H1 (cell line): Measurements from ENCODE around the gene TRAPPC5. TPM values are rescaled to one million over a fixed set of nuclear protein-coding genes. Genes with fewer than 3 reads are reported as not detected.

Experiments used
- CTCF ChIA-PET: fragments of 300-600 bp; sonication (Branson Sonifier 250); formaldehyde crosslinking; loops from one replicate; lab custom pipeline; 2021; ENCODE audit not compliant: partially characterized antibody; lab: Charles Lee
- POLR2A ChIA-PET: fragments of 300-600 bp; sonication (Branson Sonifier 250); formaldehyde crosslinking; loops from one replicate; lab custom pipeline; 2021; ENCODE audit warnings: inconsistent platforms; ENCODE audit not compliant: partially characterized antibody; lab: Charles Lee
- DNase-seq, 2 experiments: peaks; one replicate each; pipeline versions ENCODE4 v3.0.0 to v3.0.0-alpha.2; 2010 to 2022; ENCODE audit warnings: low spot score in 2 of 2, low read depth in 1 of 2, mixed read lengths in 1 of 2
- FAIRE-seq: peaks from 2 replicates; lab custom pipeline; 2011; peaks lifted over from hg19 to GRCh38; lab: Jason Lieb, UNC
- H2AFZ ChIP-seq: 2 replicates; pipeline ENCODE4 v1.8.1; 2012; ENCODE audit warnings: low read length, inconsistent platforms
- H2AK5ac ChIP-seq: 2 replicates; pipeline ENCODE4 v1.6.1; 2013; ENCODE audit warnings: low read depth, low read length
- H2BK120ac ChIP-seq: replicated peaks from 2 replicates; pipeline ENCODE3; 2013; ENCODE audit warnings: low read depth, low read length, inconsistent platforms
- H2BK12ac ChIP-seq: 2 replicates; pipeline ENCODE4 v1.6.1; 2013; ENCODE audit warnings: low read depth, low read length
- H2BK15ac ChIP-seq: 2 replicates; pipeline ENCODE4 v1.6.1; 2013; ENCODE audit warnings: low read length
- H2BK20ac ChIP-seq: 2 replicates; pipeline ENCODE4 v1.6.1; 2013; ENCODE audit warnings: low read length
- H2BK5ac ChIP-seq: 2 replicates; pipeline ENCODE4 v1.6.1; 2013; ENCODE audit warnings: low read depth, low read length
- H3K14ac ChIP-seq: 2 replicates; pipeline ENCODE4 v1.6.1; 2013; ENCODE audit warnings: inconsistent platforms; ENCODE audit not compliant: insufficient read length
- H3K18ac ChIP-seq: 2 replicates; pipeline ENCODE4 v1.6.1; 2013; ENCODE audit warnings: low read length; ENCODE audit errors: extremely low read depth
- H3K23ac ChIP-seq: 2 replicates; pipeline ENCODE4 v1.6.1; 2013; ENCODE audit warnings: inconsistent platforms; ENCODE audit not compliant: insufficient read length
- H3K23me2 ChIP-seq: 2 replicates; pipeline ENCODE4 v1.6.1; 2013; ENCODE audit warnings: low read depth, low read length
- H3K27ac ChIP-seq: 2 replicates; pipeline ENCODE4 v1.6.1; 2011; ENCODE audit warnings: low read depth, low read length, inconsistent platforms
- H3K27me3 ChIP-seq, 4 experiments: replicated peaks in 1 of 4; 1 replicate in 1 of 4; 2 replicates in 3 of 4; pipeline versions ENCODE4 v1.6.1 to v1.8.1; 2011 to 2013; ENCODE audit warnings: low read length in 3 of 4, mild to moderate bottlenecking in 3 of 4, inconsistent platforms in 2 of 4, mixed read lengths in 2 of 4, moderate library complexity in 1 of 4; ENCODE audit not compliant: control insufficient read depth in 3 of 4, insufficient read depth in 3 of 4; ENCODE audit errors: extremely low read depth in 1 of 4
- H3K36me3 ChIP-seq, 4 experiments: 2 replicates each; pipeline versions ENCODE4 v1.6.1 to v1.8.1; 2011 to 2013; ENCODE audit warnings: mild to moderate bottlenecking in 4 of 4, low read length in 3 of 4, moderate library complexity in 2 of 4, control low read depth in 1 of 4, inconsistent platforms in 1 of 4; ENCODE audit not compliant: insufficient read depth in 4 of 4, control insufficient read depth in 2 of 4
- H3K4ac ChIP-seq: replicated peaks from 2 replicates; pipeline ENCODE3; 2013; ENCODE audit warnings: low read length, low read depth, mixed read lengths, inconsistent platforms; ENCODE audit not compliant: insufficient read length
- H3K4me1 ChIP-seq, 4 experiments: replicated peaks in 1 of 4; 1 replicate in 1 of 4; 2 replicates in 3 of 4; pipeline versions ENCODE4 v1.6.1 to v1.8.1; 2011 to 2013; ENCODE audit warnings: low read length in 3 of 4, inconsistent platforms in 2 of 4, mixed read lengths in 1 of 4; ENCODE audit not compliant: insufficient read depth in 4 of 4, control insufficient read depth in 3 of 4
- H3K4me2 ChIP-seq, 2 experiments: 2 replicates each; pipeline versions ENCODE4 v1.6.1 to v1.8.1; 2011 to 2013; ENCODE audit warnings: low read depth in 2 of 2, low read length in 2 of 2, control low read depth in 1 of 2, inconsistent platforms in 1 of 2, mild to moderate bottlenecking in 1 of 2; ENCODE audit not compliant: insufficient read depth in 1 of 2
- H3K4me3 ChIP-seq, 4 experiments: fragments of 200-600, 300-600 bp in 1 of 4; sonication (generic), shearing (Covaris generic), sonication (Bioruptor Twin) in 1 of 4; 2 replicates each; pipeline versions ENCODE4 v1.5.1 to v1.8.1; 2011 to 2016; ENCODE audit warnings: low read length in 4 of 4, low read depth in 3 of 4, control low read depth in 2 of 4, inconsistent platforms in 2 of 4, mild to moderate bottlenecking in 2 of 4, mixed read lengths in 1 of 4, moderate library complexity in 1 of 4; ENCODE audit not compliant: insufficient read depth in 2 of 4; ENCODE audit errors: extremely low read depth in 1 of 4
- H3K56ac ChIP-seq: replicated peaks from 2 replicates; pipeline ENCODE3; 2013; ENCODE audit warnings: low read depth, mild to moderate bottlenecking, mixed read lengths, low read length, inconsistent platforms; ENCODE audit not compliant: insufficient read length
- H3K79me1 ChIP-seq: 2 replicates; pipeline ENCODE4 v1.6.1; 2013; ENCODE audit warnings: low read depth, low read length, control low read depth
- H3K79me2 ChIP-seq, 2 experiments: 2 replicates each; pipeline versions ENCODE4 v1.6.1 to v1.8.1; 2012 to 2013; ENCODE audit warnings: low read length in 2 of 2, mild to moderate bottlenecking in 2 of 2, inconsistent platforms in 1 of 2; ENCODE audit not compliant: insufficient read depth in 2 of 2, control insufficient read depth in 1 of 2
- H3K9ac ChIP-seq, 4 experiments: replicated peaks in 1 of 4; 1 replicate in 1 of 4; 2 replicates in 3 of 4; pipeline versions ENCODE4 v1.6.1 to v1.8.1; 2011 to 2013; ENCODE audit warnings: low read depth in 3 of 4, low read length in 3 of 4, control low read depth in 2 of 4, mild to moderate bottlenecking in 2 of 4, moderate library complexity in 2 of 4, inconsistent platforms in 1 of 4; ENCODE audit errors: extremely low read depth in 1 of 4
- H3K9me3 ChIP-seq, 2 experiments: 2 replicates each; pipeline versions ENCODE4 v1.6.1 to v1.8.1; 2012 to 2013; ENCODE audit warnings: mild to moderate bottlenecking in 2 of 2, moderate library complexity in 2 of 2, control low read depth in 1 of 2, inconsistent platforms in 1 of 2, low read depth in 1 of 2, low read length in 1 of 2, mixed read lengths in 1 of 2; ENCODE audit not compliant: insufficient read depth in 2 of 2
- H4K20me1 ChIP-seq, 2 experiments: replicated peaks in 1 of 2; 2 replicates each; pipeline versions ENCODE3 to v1.8.1; 2011 to 2013; ENCODE audit warnings: inconsistent platforms in 2 of 2, low read length in 2 of 2, mild to moderate bottlenecking in 1 of 2; ENCODE audit not compliant: insufficient read depth in 2 of 2, control insufficient read depth in 1 of 2
- H4K5ac ChIP-seq: 2 replicates; pipeline ENCODE4 v1.6.1; 2013; ENCODE audit warnings: low read length, low read depth, mixed read lengths, inconsistent platforms; ENCODE audit not compliant: insufficient read length
- H4K8ac ChIP-seq: 2 replicates; pipeline ENCODE4 v1.8.0; 2013; ENCODE audit warnings: mild to moderate bottlenecking, moderate library complexity, low read length, inconsistent platforms; ENCODE audit not compliant: insufficient read depth; ENCODE audit errors: extremely low read depth
- H4K91ac ChIP-seq: replicated peaks from 2 replicates; pipeline ENCODE3; 2013; ENCODE audit warnings: low read length, mixed read lengths, inconsistent platforms; ENCODE audit not compliant: insufficient read length
- CBX5 ChIP-seq: fragments of 300-800, 300-1000 bp; sonication (generic); IDR thresholded peaks from 2 replicates; pipeline ENCODE4 v1.7.1; 2016; ENCODE audit warnings: antibody characterized with exemption, low read length, low read depth
- CEBPB ChIP-seq: IDR thresholded peaks from 2 replicates; pipeline ENCODE4 v1.6.1; 2012; ENCODE audit warnings: low read depth, low read length
- CTBP2 ChIP-seq: IDR thresholded peaks from 2 replicates; pipeline ENCODE4 v1.7.0; 2011; ENCODE audit warnings: borderline replicate concordance, mild to moderate bottlenecking, moderate library complexity, mixed read lengths, low read length; ENCODE audit not compliant: insufficient read depth, insufficient read length
- EGR1 ChIP-seq: IDR thresholded peaks from 2 replicates; pipeline ENCODE4 v1.6.1; 2011; ENCODE audit warnings: low read depth, low read length, borderline replicate concordance
- EP300 ChIP-seq, 2 experiments: IDR thresholded peaks; 1 replicate in 1 of 2; 2 replicates in 1 of 2; pipeline ENCODE4 v1.6.1; 2011 to 2012; ENCODE audit warnings: low read depth in 2 of 2, low read length in 2 of 2, mild to moderate bottlenecking in 2 of 2, borderline replicate concordance in 1 of 2, inconsistent platforms in 1 of 2, moderate library complexity in 1 of 2
- PHF8 ChIP-seq: fragments of 200-600 bp; sonication (generic); conservative IDR thresholded peaks from 2 replicates; pipeline ENCODE4 v1.7.1; 2012; ENCODE audit warnings: low read depth, mild to moderate bottlenecking, inconsistent platforms, low read length, moderate library complexity
- RXRA ChIP-seq: IDR thresholded peaks from 2 replicates; pipeline ENCODE4 v1.6.1; 2011; ENCODE audit warnings: low read depth, mild to moderate bottlenecking, low read length, moderate library complexity; ENCODE audit not compliant: insufficient read depth
- SIN3A ChIP-seq, 2 experiments: IDR thresholded peaks in 1 of 2; conservative IDR thresholded peaks in 1 of 2; 2 replicates each; pipeline ENCODE4 v1.6.1; 2011 to 2012; ENCODE audit warnings: low read length in 2 of 2, improper control_type of control experiment in 1 of 2, low read depth in 1 of 2, mild to moderate bottlenecking in 1 of 2
- SUZ12 ChIP-seq: fragments of 200-600 bp; sonication (generic); IDR thresholded peaks from 2 replicates; pipeline ENCODE4 v1.6.1; 2012; ENCODE audit warnings: mild to moderate bottlenecking, inconsistent platforms, low read length, moderate library complexity, mixed read lengths
- TAF1 ChIP-seq: IDR thresholded peaks from 2 replicates; pipeline ENCODE4 v1.6.1; 2011; ENCODE audit warnings: mild to moderate bottlenecking, low read depth, low read length
- TCF12 ChIP-seq: IDR thresholded peaks from 2 replicates; pipeline ENCODE4 v1.6.1; 2011; ENCODE audit warnings: low read depth, mild to moderate bottlenecking, low read length
- WGBS, 2 experiments: shearing (Covaris generic) in 1 of 2; methylation state at CpG; one replicate each; pipeline versions ENCODE4 v1.1.6 to v1.1.7; 2013 to 2015; ENCODE audit warnings: low lambda C conversion rate in 2 of 2, mixed read lengths in 2 of 2, inconsistent platforms in 1 of 2, low coverage in 1 of 2, missing lambda C conversion rate in 1 of 2; ENCODE audit not compliant: insufficient replicate concordance in 2 of 2, insufficient coverage in 1 of 2, insufficient read length in 1 of 2; ENCODE audit errors: extremely low coverage in 1 of 2, missing lambda C conversion rate in 1 of 2; 5-methylcytosine and 5-hydroxymethylcytosine counted together
- polyA plus RNA-seq, 7 experiments: library from polyadenylated mRNA; depleted of rRNA in 3 of 7; stranded (reverse) in 5 of 7; unstranded in 2 of 7; fragments of >200 nt in 5 of 7; fragments of 200-250 nt in 2 of 7; gene quantifications; 1 replicate in 5 of 7; 2 replicates in 1 of 7; 4 replicates in 1 of 7; pipeline versions ENCODE4 v1.2.1 to v1.2.3, GENCODE V29; 2011 to 2013; ENCODE audit warnings: missing spikeins in 2 of 7, mixed read lengths in 2 of 7
- total RNA-seq: library from RNA; stranded (reverse); fragmentation: NEBNext Ultra II Directional; extraction: Animal tissue kit (Norgen Biotek cat#: 25700); gene quantifications from 2 replicates; pipeline ENCODE4 v1.2.1, GENCODE V29; 2021
- TF ChIP-seq, protein P1 (sequence below): IDR thresholded peaks from 2 replicates; pipeline ENCODE4 v1.6.1; 2011; ENCODE audit warnings: low read length, improper control_type of control experiment

TRAPPC5 gene
- total and polyA plus RNA-seq, 2 of the 8 experiments (the other 6 are each of a cell fraction or from before 2014, with no cell fraction given), result 109 to 120 TPM

- H3K79me2 ChIP-seq, result no peaks in the 10 kb centered on the region
- H3K36me3 ChIP-seq, result no peaks in the 10 kb centered on the region
- H3K79me1 ChIP-seq, result no peaks in the 10 kb centered on the region
- WGBS, 2 experiments, result 82% methylated on average over 1 of the region's 1 CpG; no CpG with 5 or more reads in 1 of the 2 experiments
- CTCF ChIA-PET, result interaction anchor here (0.7 kb wide), 1 partner anchor 116 kb away, joined by 6 read pairs; no protein-coding TSS in a partner anchor
- no peaks in the 10 kb centered on the region for H3K27me3 ChIP-seq
- no peak overlapping the region for H3K14ac ChIP-seq
- peaks cover 0 to 2% of the 10 kb centered on the region in 2 experiments; a peak in 1 of 4 replicates for H3K9me3 ChIP-seq
- no peak overlapping the region for H3K9ac ChIP-seq
- H2AK5ac ChIP-seq, result no peak overlapping the region
- no peak overlapping the region for H4K8ac ChIP-seq
- DNase-seq, result no peak
- H4K91ac ChIP-seq, result no peak overlapping the region
- no peak overlapping the region for H4K5ac ChIP-seq
- H3K27ac ChIP-seq, result no peak overlapping the region
- no peaks in the 10 kb centered on the region for H3K4me1 ChIP-seq
- H3K23me2 ChIP-seq, result no peaks in the 10 kb centered on the region
- H2AFZ ChIP-seq, result no peak overlapping the region
- no peak overlapping the region for H2BK120ac ChIP-seq
- POLR2A ChIA-PET, result no interaction called here
- H3K4me3 ChIP-seq, result no peak overlapping the region
- no peak overlapping the region for H2BK5ac ChIP-seq
- no peak overlapping the region for H2BK15ac ChIP-seq
- no peaks in the 10 kb centered on the region for H4K20me1 ChIP-seq
- H3K23ac ChIP-seq, result no peak overlapping the region
- no peak overlapping the region for H3K18ac ChIP-seq
- FAIRE-seq, result no peak
- H3K56ac ChIP-seq, result no peak overlapping the region
- no peak overlapping the region for H2BK12ac ChIP-seq
- no peak overlapping the region for H3K4me2 ChIP-seq
- no peak overlapping the region for H2BK20ac ChIP-seq
- no peak overlapping the region for H3K4ac ChIP-seq
- TF ChIP-seq SUZ12, result no peak
- TF ChIP-seq CEBPB, result no peak
- no peak for TF ChIP-seq EGR1
- no peak for TF ChIP-seq RXRA
- no peak for TF ChIP-seq PHF8
- TF ChIP-seq, protein P1, sequence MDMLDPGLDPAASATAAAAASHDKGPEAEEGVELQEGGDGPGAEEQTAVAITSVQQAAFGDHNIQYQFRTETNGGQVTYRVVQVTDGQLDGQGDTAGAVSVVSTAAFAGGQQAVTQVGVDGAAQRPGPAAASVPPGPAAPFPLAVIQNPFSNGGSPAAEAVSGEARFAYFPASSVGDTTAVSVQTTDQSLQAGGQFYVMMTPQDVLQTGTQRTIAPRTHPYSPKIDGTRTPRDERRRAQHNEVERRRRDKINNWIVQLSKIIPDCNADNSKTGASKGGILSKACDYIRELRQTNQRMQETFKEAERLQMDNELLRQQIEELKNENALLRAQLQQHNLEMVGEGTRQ, result no peak
- TF ChIP-seq TAF1, result no peak
- no peak for TF ChIP-seq CTBP2
- TF ChIP-seq EP300 (IDR thresholded peaks at IDR 0.05; ENCODE audit: borderline replicate concordance in 1 of 2, low read depth in 2 of 2, low read length in 2 of 2), result no peak
- TF ChIP-seq SIN3A (conservative IDR thresholded peaks at IDR 0.05 in 1 of 2, IDR thresholded peaks at IDR 0.05 in 1 of 2; ENCODE audit: low read depth in 1 of 2, low read length in 2 of 2), result no peak
- TF ChIP-seq TCF12, result no peak
- TF ChIP-seq CBX5, result no peak
Observed at GRCh38 chr19:7715671-7716070, 35.0 kb downstream of the TRAPPC5 start.
